GM08714 (cell line): ENCODE results near the gene ZFYVE21.
"Not testable (repeated sequence)": the region's sequence is repeated elsewhere in the genome, so short reads cannot be mapped to it uniquely, and the experiment has no call there.

Experiments
- H3K4me3 ChIP-seq: fragments of 200-500 bp; sonication (Bioruptor generic); 2 replicates; pipeline ENCODE4 v1.5.1; 2014; ENCODE audit warnings: mild to moderate bottlenecking, low read length, inconsistent platforms
- ZNF274 ChIP-seq: IDR thresholded peaks from 2 replicates; pipeline ENCODE4 v1.6.1; 2012; ENCODE audit warnings: mild to moderate bottlenecking, low read depth, low read length

ZFYVE21 gene

DNA sequence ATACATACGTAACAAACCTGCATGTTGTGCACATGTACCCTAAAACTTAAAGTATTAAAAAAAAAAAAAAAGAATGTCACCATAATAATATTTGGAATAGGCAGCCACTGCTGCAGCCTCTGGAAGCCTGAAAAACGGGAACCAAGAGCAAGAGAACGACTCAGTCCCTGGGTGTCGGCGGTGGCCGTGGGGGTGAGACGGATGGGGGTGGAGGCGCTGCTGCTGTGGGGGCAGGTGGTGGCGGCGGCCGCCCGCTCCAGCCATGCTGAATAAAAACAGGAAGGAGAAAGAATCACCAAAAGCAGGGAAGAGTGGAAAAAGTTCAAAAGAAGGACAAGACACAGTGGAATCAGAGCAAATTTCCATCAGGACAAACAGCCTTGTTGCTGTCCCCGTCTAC is 46.9 kb downstream of the ZFYVE21 start:
- TF ChIP-seq ZNF274, result no peak

DNA sequence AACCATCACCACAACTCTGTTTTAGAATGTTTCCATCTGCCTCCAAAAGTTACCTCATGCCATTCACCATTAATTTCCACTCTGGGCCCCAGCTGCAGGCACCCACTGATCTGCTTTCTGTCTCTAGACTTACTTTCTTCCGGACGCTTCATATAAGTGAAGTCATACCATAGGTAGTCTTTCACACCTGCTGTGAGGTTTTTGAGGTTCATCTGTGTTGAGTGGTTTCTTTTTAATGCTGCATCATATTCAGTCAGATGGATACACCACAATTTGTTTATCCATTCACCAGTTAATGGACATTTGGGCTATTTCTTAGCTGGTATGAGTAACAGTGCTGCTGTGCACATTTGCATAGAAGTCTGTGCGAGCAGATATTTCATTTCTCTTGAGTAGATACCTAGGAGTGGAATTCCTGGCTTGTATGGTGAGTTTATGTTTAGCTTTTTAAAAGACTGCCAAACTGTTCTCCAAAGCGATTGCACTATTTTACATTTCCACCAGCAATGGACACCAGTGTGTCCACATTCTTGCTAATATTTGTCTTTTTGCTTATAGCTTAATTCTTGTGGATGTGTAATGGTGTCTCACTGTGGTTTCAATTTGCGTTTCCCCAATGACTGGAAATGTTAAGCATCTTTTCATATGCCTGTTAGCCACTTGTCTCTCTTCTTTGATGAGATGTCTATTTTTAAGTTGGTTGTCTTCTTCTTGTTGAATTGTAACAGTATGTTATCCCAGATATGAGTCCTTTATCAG is 48.3 kb downstream of the ZFYVE21 start:
- no peak overlapping the region for H3K4me3 ChIP-seq
- TF ChIP-seq ZNF274, result no peak

More for the DNA sequence above, 46.9 kb downstream of the ZFYVE21 start:
- no peak overlapping the region for H3K4me3 ChIP-seq

DNA sequence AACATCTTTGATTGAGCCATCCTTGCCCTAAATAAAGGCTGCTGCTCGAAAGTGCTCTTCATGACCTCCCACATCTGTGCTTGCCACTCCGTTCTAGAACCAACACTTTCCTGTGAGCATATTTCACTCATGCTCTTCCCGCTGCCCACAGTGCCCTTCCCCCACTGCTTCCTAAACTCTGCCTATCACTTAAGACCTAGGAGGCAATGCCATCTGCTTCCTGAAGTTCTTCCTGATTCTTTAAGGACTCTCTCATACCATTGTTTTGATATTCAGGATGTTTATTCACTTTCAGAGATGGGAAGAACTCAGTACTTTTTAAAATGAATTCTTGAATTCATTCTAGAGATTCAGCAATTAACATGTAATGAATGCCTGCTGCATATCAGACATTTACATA is 49.9 kb downstream of the ZFYVE21 start:
- no peak for TF ChIP-seq ZNF274
- no peak overlapping the region for H3K4me3 ChIP-seq

DNA sequence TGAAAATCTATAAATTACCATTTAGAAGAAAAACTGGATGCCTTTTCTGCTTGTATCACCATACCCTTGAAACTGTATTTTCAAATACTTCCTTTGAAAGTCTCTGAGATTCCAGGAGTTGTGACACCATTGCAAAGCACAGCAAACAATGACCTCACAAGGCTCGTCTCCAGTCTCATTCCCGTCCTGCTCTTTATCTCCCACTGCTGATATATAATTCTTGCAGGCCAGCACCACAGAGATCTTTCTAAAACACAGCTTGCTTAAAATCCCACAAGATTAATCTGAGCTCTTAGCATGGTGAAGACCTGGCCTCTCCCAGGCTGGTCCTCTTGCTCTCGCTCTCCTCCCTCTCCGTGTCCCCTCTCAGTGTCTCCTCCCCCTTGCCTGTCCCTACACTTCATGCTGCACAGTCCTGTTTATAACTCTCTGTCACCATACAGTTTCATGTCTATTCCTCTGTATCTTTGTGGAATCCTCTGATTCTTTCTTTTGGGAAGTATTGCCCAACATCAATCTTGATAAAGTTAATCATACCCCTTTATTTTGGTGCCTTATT is 51.8 kb downstream of the ZFYVE21 start:
- TF ChIP-seq ZNF274, result no peak
- no peak overlapping the region for H3K4me3 ChIP-seq

DNA sequence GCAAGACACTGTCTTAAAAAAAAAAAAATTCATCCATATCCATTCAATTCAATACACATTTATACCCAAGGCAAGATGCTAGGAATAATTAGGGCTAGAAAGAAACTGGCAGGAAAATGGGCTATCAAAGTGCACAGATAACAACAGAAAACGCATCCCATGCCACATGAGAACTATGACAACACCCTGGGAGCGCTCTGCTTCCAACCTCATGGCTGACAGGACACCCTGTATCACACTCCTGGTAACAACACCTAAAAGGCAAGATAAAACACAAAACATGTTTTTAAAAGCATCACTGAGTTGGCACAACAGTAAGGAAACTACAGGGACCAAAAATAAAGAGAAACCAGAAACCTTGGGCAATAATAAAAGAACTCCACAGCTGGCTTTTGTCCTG is 54.9 kb downstream of the ZFYVE21 start:
- no peak overlapping the region for H3K4me3 ChIP-seq
- no peak for TF ChIP-seq ZNF274

DNA sequence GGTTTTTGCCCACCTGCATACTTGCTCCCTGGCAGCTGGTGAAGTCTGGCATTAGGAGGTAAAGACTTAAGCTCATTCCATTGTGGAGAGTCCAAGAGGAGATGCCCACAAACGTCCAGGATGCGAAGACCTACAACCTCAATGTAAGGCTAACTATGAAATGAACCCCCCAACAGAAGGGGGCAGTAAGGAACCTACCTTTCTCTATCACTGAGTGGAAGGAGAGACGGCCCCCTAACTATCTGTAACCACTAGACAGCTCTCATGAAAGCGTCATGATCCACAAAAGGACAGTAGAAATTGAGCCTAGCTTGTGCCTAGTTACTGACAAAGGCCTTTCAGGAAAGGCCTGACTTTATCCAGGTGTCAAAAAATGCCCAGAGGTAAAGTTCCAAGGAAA is 55.3 kb downstream of the ZFYVE21 start:
- TF ChIP-seq ZNF274, result no peak
- H3K4me3 ChIP-seq, result no peak overlapping the region

DNA sequence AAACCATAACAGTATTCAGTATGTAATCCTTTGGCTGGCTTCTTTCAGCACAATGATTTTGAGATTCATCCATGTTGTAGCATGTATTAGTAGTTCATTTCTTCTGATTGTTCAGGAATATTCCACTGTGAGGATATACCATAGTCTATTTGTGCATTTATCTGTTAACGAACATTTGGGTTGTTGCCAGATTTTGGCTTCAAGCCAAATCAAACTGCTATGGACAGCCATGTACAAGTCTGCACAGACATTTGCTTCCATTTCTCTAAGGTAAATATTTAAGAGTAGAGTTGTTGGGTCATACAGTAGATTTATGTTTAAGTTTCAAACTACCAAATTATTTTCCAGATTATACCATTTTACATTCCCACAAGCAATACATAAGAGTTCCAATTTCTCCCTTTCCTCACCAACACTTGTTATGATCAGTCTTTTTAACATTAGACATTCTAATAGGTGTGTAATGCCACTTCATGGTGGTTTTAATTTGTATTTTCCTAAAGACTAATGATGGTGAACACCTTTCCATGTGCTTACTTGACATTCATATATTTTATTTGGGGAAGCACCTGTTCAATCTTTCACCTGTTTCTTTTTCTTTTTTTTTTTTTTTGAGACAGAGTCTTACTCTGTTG is 56.6 kb downstream of the ZFYVE21 start:
- no peak overlapping the region for H3K4me3 ChIP-seq
- TF ChIP-seq ZNF274, result no peak

DNA sequence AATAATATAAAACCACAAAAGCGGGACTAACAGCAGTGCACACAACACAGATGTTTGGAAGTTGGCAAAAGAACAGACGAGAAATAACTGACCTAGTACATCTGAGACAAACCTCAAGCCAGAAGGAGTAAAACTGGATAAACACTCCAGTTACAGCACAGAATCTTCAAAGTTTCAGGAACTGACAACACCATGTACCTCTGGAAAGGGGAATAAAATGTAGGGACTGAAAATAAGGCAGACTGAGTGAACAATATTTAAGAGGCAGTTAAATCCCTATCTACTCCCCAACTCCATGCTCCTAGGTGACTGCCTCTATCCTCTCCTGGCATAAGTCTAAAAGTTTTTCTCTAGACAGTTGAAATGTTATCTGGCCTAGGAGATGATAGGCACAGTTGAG is 57.9 kb downstream of the ZFYVE21 start:
- no peak overlapping the region for H3K4me3 ChIP-seq
- TF ChIP-seq ZNF274, result no peak

DNA sequence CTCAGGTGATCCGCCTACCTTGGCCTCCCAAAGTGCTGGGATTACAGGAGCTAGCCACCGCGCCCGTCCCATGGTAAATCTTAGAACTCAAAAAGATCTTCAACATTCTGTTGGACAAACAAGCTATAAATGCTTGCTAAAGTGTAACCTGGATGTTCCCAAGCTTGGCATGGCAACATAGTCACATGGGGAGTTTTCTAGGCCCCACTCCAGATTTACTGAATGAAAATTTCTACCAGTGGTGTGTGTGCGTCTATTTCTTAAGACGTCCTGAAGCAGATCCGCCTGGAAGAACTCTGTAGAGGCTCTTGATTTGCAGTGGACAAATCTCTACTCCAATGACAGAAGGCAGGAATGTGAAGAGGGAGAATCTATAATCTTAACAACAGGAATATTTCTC is 59.9 kb downstream of the ZFYVE21 start:
- H3K4me3 ChIP-seq, result no peak overlapping the region
- no peak for TF ChIP-seq ZNF274

DNA sequence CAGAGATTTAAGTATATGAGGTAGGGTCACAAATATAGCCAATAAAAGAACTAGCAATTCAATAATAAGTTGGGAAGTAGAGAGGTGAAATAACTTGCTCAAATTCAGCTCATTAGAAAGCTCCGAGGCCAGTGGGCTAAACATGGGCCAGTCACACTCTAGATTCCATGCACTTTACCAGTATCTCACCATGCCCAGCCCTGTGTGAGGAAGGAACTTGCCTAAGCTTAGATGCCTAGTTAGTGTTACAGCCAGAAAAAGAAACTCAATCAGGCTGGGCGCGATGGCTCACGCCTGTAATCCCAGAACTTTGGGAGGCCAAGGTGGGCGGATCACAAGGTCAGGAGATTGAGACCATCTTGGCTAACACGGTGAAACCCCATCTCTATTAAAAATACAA is 60.7 kb downstream of the ZFYVE21 start:
- H3K4me3 ChIP-seq, result not testable (repeated sequence)

DNA sequence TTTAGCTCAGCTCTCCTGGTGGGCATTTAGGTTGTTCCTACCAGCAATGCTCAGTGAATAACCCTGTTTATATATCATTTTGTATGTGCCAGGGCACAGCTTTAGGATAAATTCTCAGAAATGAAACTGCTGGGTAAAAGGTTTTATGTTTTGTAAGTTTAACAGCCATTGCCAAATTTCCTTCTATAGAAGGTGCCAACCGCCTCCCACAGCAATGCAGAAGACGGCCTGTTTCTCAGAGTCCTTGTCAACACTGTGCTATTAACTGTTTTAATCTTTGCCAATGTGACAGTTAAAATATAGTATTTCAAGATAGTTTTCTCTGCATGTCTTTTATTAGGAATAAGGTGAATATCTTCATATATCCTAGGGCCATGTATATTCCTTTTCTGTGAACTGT is 66.8 kb downstream of the ZFYVE21 start:
- no peak for TF ChIP-seq ZNF274
- no peak overlapping the region for H3K4me3 ChIP-seq
